ENCODE results near the gene XIRP1.

- TF ChIP-seq CTCF (IDR thresholded peaks at IDR 0.05) (no peak), POLR2A (IDR thresholded peaks at IDR 0.05) (no peak), POLR2AphosphoS5 (IDR thresholded peaks at IDR 0.05) (no peak)
These were observed 23.9 kb upstream of the XIRP1 start for GRCh38 chr3:39216176-39216790.

All from gastroesophageal sphincter (tissue), 3 donors.